ENCODE results near the gene LMAN2L.

The LMAN2L gene

GRCh38 chr2:96769814-96770213 lies 29.9 kb upstream of the LMAN2L start:
- no peak for DNase-seq (ENCODE audit: extremely low read depth, insufficient read length)
- no peak for TF ChIP-seq CTCF (IDR thresholded peaks at IDR 0.05; ENCODE audit: insufficient read depth, low read length, poor library complexity, severe bottlenecking)
- Histone ChIP-seq H3K27me3 (replicated peaks; ENCODE audit: control insufficient read depth, insufficient read depth, low read length) (no peaks in the 10 kb centered on the region), H3K36me3 (ENCODE audit: control insufficient read depth, insufficient read depth, low read length) (no peaks in the 10 kb centered on the region; the same call in 1 of the 2 replicates), H3K4me3 (replicated peaks; ENCODE audit: low read depth, low read length) (no peak overlapping the region)

- Histone ChIP-seq H3K27me3 (replicated peaks; ENCODE audit: control insufficient read depth, insufficient read depth, low read length) (no peaks in the 10 kb centered on the region), H3K36me3 (ENCODE audit: control insufficient read depth, insufficient read depth, low read length) (no peaks in the 10 kb centered on the region; the same call in 1 of the 2 replicates), H3K4me3 (replicated peaks; ENCODE audit: low read depth, low read length) (peak overlapping the region; percentile 13; the same call in 1 of the 2 replicates)
- DNase-seq (ENCODE audit: extremely low read depth, insufficient read length): no peak
- no peak for TF ChIP-seq CTCF (IDR thresholded peaks at IDR 0.05; ENCODE audit: insufficient read depth, low read length, poor library complexity, severe bottlenecking)
Measured at GRCh38 chr2:96768083-96768561, 28.3 kb upstream of the LMAN2L start.

DNA sequence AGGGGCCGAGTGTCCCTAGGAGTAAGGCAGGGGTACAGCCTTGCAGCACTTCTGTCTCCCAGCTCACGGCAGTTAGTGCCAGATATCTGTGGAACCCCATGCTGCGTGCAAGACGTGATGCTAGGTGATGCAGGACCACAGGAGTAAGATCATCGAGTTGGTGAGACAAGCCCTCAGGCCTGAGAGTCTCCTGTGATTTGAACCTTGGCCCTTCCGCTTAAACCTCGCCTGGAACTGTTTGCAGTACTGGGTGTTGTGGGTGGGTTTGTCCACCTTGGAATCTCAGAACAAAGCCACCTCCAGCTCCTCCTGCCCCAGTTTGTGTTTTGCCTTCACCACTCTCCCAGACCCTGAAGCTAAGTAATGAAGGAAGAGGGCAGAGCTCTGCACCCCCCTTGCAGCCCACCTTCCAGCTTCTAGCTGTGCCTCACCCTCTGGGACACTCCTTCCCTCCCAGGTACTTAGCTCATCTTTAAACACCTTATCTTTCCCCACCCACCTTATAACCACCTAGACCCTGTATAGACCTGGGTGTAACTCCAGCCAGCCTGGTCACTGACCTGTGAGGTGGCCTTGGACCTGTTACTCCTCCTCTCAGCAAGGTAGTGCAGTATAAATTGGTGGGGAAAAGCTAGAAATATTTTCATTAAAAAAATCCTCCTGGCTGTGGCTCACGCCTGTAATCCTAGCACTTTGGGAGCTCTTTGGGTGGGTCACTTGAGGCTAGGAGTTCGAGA lies 27.4 kb upstream of the LMAN2L start:
- no peak for TF ChIP-seq CTCF (IDR thresholded peaks at IDR 0.05; ENCODE audit: insufficient read depth, low read length, poor library complexity, severe bottlenecking)
- no peak for DNase-seq (ENCODE audit: extremely low read depth, insufficient read length)
- H3K4me3 ChIP-seq (replicated peaks; ENCODE audit: low read depth, low read length): no peak overlapping the region
- H3K27me3 ChIP-seq (replicated peaks; ENCODE audit: control insufficient read depth, insufficient read depth, low read length): no peaks in the 10 kb centered on the region
- H3K36me3 ChIP-seq (ENCODE audit: control insufficient read depth, insufficient read depth, low read length): no peaks in the 10 kb centered on the region; the same call in 1 of the 2 replicates

DNA sequence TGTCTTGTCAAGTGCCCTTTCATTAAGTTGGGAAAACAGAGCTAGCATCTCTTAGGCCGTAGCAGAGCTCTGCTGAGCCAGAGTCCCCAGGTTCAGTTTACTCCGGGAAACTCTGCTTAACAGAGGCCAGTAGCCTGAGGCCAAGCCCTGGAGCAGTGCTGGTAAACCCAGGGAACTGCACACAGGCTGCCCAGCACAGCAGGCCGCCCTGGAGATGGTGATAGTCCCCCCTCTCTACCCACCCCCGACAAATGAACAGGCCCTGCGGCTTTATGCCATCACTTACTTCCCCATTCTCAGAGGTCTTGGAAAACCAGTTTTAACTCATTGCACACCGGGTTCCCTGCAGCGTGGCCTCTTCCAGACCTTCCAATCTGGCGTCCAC lies 24.4 kb upstream of the LMAN2L start:
- no peak for DNase-seq (ENCODE audit: extremely low read depth, insufficient read length)
- no peaks in the 10 kb centered on the region for H3K27me3 ChIP-seq (replicated peaks; ENCODE audit: control insufficient read depth, insufficient read depth, low read length)
- no peaks in the 10 kb centered on the region; the same call in 1 of the 2 replicates for H3K36me3 ChIP-seq (ENCODE audit: control insufficient read depth, insufficient read depth, low read length)
- TF ChIP-seq CTCF (IDR thresholded peaks at IDR 0.05; ENCODE audit: insufficient read depth, low read length, poor library complexity, severe bottlenecking): no peak
- H3K4me3 ChIP-seq (replicated peaks; ENCODE audit: low read depth, low read length): peak overlapping the region; percentile 67

DNA sequence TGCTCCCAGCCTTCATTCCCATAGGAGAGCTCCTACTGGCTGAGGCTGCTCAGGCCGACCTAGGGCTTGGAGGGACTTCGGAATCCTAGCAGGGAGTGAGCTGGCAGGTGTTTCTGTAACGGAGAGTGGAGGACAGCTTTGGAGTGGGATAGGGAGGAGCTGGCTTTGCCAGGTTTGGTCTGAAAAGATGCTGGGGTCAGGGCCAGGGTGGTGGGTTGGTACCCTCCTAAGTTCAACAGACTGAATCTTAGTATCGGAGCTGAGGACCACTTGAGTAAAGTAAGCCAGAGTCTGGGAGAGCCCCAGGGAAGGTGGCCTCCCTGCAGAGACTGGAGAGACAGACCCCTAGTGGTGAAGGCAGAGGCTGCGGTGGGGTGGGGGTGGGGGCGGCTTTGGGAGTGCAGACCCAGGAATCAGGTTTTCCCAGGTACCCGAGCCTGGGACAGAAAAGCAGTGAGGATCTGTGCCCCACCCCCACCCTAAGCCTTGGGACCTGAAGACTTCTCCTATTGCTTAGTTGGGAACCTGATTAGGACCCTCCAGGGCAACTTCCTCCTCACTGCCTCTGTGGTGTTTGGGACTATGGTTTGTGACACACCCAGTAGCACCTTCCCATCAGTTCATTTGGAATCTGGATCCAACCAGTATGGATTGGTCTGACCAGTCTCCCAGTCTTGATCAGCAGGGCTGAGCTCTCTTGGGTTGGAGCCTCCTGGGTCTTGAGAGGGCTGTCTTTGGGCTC lies 23.8 kb upstream of the LMAN2L start:
- TF ChIP-seq CTCF (IDR thresholded peaks at IDR 0.05; ENCODE audit: insufficient read depth, low read length, poor library complexity, severe bottlenecking): peak; percentile 79
- no peak for DNase-seq (ENCODE audit: extremely low read depth, insufficient read length)
- Histone ChIP-seq H3K27me3 (replicated peaks; ENCODE audit: control insufficient read depth, insufficient read depth, low read length) (no peaks in the 10 kb centered on the region), H3K36me3 (ENCODE audit: control insufficient read depth, insufficient read depth, low read length) (no peaks in the 10 kb centered on the region; the same call in 1 of the 2 replicates), H3K4me3 (replicated peaks; ENCODE audit: low read depth, low read length) (peak overlapping the region; percentile 67)
